Thyroid gland (tissue), 4 donors: ENCODE data around the gene IER3. TPM values are rescaled to one million over a fixed set of nuclear protein-coding genes. Genes with fewer than 3 reads are reported as not detected.

Experiments used
- DNase-seq, 2 donors: peaks; one replicate each; pipeline ENCODE4 v3.0.0-alpha.2; 2019
- H3K27ac ChIP-seq, 3 donors: fragments of 200-600 bp; sonication (generic); 1 replicate in 2 of 3; 2 replicates in 1 of 3; pipeline ENCODE4 v1.5.1; 2016 to 2019; ENCODE audit warnings: mild to moderate bottlenecking in 1 of 3, moderate library complexity in 1 of 3
- H3K27me3 ChIP-seq: fragments of 200-600 bp; sonication (generic); one replicate; pipeline ENCODE4 v1.5.1; 2019
- H3K36me3 ChIP-seq, 2 donors: fragments of 200-600 bp; sonication (generic); one replicate each; pipeline ENCODE4 v1.5.1; 2016 to 2019
- H3K4me1 ChIP-seq, 2 donors: fragments of 200-600 bp; sonication (generic); one replicate each; pipeline ENCODE4 v1.5.1; 2017 to 2019
- H3K4me3 ChIP-seq, 3 donors: fragments of 200-600 bp; sonication (generic); replicated peaks in 1 of 3; 1 replicate in 2 of 3; 2 replicates in 1 of 3; pipeline ENCODE4 v1.5.1; 2016; ENCODE audit warnings: mild to moderate bottlenecking in 1 of 3
- H3K9me3 ChIP-seq: fragments of 200-600 bp; sonication (generic); one replicate; pipeline ENCODE4 v1.5.1; 2017
- POLR2A ChIP-seq, 2 donors: fragments of 450-650 bp; IDR thresholded peaks; one replicate each; pipeline ENCODE4 v1.6.1; 2017; ENCODE audit warnings: antibody characterized with exemption in 2 of 2, mild to moderate bottlenecking in 2 of 2, moderate library complexity in 1 of 2
- WGBS, 2 donors: methylation state at CpG; one replicate each; pipeline ENCODE4 v1.1.5; 2017; 5-methylcytosine and 5-hydroxymethylcytosine counted together
- intact Hi-C: fragments of 100-400 bp; cut with DNase I; formaldehyde crosslinking; loops from one replicate; pipeline ENCODE4 v1.15.1; 2023
- total RNA-seq, 4 donors: library from RNA; depleted of rRNA; stranded (reverse); fragments of >200 nt; gene quantifications; one replicate each; pipeline ENCODE4 v1.2.3, GENCODE V29; 2016
- TF ChIP-seq, protein P1 (sequence below), 6 experiments: fragments of 200-600 bp in 3 of 6; fragments of 450-650 bp in 3 of 6; sonication (generic) in 3 of 6; IDR thresholded peaks; one replicate each; pipeline ENCODE4 v1.5.1; 2016 to 2019; ENCODE audit warnings: antibody characterized with exemption in 6 of 6, mild to moderate bottlenecking in 2 of 6, inconsistent platforms in 1 of 6, moderate library complexity in 1 of 6

IER3 gene
- total RNA-seq, 4 donors from 2014 or later, result 9.3 to 19.1 (median 13.6) TPM

DNA sequence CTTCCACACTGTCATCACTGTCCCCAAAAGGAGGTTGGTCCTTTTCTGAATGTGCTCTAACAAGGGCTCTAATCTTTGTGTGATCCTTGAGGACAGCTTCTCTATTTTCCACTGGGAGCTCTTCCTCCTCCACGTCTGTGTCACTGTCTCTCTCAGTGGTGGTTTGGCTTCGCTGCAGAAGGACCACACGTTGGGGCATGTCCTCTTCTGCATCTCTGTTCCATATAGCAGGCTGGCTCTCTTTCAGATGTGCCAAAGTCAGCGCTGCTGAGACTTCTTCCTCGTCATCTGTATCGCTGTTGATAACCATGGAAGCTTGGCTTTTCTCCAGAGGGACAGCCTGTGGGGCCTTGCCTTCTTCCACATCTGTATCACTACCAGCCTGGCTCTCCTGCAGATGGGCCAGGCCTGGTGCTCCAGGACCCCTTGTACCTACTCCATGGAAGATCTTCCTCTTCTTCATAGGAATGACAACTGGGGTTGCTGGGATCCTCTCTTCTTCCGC, 31.9 kb downstream of the IER3 start:
- peaks cover 25 to 32% of the 10 kb centered on the region in 2 donors for H3K36me3 ChIP-seq
- H3K4me3 ChIP-seq, result no peak overlapping the region
- TF ChIP-seq, protein P1, sequence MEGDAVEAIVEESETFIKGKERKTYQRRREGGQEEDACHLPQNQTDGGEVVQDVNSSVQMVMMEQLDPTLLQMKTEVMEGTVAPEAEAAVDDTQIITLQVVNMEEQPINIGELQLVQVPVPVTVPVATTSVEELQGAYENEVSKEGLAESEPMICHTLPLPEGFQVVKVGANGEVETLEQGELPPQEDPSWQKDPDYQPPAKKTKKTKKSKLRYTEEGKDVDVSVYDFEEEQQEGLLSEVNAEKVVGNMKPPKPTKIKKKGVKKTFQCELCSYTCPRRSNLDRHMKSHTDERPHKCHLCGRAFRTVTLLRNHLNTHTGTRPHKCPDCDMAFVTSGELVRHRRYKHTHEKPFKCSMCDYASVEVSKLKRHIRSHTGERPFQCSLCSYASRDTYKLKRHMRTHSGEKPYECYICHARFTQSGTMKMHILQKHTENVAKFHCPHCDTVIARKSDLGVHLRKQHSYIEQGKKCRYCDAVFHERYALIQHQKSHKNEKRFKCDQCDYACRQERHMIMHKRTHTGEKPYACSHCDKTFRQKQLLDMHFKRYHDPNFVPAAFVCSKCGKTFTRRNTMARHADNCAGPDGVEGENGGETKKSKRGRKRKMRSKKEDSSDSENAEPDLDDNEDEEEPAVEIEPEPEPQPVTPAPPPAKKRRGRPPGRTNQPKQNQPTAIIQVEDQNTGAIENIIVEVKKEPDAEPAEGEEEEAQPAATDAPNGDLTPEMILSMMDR (IDR thresholded peaks at IDR 0.05), result no peak
- no peak for TF ChIP-seq POLR2A (IDR thresholded peaks at IDR 0.05)
- H3K9me3 ChIP-seq, result no peaks in the 10 kb centered on the region
- H3K27ac ChIP-seq, result no peak overlapping the region
- 91 to 93% methylated on average over 7 of the region's 7 CpGs for WGBS, 2 donors
- no peak for DNase-seq
- intact Hi-C loops, result no loop called here
- peaks cover 8 to 12% of the 10 kb centered on the region in 2 donors for H3K4me1 ChIP-seq
- no peaks in the 10 kb centered on the region for H3K27me3 ChIP-seq

DNA sequence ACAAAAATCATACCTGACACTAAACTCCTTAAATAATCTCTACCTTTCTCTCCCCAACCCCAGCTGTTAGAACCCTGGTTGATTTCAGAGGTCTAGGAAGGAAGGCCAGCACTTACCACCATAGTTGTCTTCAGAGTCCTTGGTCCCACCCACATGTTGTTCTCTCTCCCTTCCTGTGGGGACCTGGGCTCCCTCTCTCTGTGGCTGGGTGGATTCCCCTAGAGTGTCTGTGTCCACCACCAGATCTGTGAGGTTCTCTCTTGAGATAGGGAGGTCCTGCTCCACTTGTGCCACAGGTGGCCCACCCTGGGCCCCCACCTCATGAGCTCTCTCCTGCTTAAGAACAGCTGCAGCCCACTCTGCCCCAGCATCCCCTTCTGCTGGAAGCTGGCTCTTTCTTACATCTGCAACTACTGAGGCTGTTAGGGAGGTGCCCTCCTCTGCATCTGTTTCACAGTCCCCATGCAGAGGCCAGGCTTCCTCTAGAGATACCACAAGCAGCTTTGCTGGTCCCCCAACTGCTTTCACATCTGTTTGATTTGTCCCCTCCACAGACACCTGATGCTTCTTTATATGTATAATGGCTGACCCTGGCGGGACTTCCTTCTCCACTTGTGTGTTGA, 32.5 kb downstream of the IER3 start:
- DNase-seq, result no peak
- Histone ChIP-seq H3K27me3 (no peaks in the 10 kb centered on the region), H3K9me3 (no peaks in the 10 kb centered on the region), H3K36me3 (peaks cover 31 to 32% of the 10 kb centered on the region in 2 donors), H3K4me1 (peaks cover 8 to 12% of the 10 kb centered on the region in 2 donors), H3K4me3 (no peak overlapping the region), H3K27ac (no peak overlapping the region)
- no peak for TF ChIP-seq POLR2A (IDR thresholded peaks at IDR 0.05)
- intact Hi-C loops, result no loop called here
- WGBS, 2 donors, result 92 to 100% methylated on average over 1 of the region's 1 CpG

DNA sequence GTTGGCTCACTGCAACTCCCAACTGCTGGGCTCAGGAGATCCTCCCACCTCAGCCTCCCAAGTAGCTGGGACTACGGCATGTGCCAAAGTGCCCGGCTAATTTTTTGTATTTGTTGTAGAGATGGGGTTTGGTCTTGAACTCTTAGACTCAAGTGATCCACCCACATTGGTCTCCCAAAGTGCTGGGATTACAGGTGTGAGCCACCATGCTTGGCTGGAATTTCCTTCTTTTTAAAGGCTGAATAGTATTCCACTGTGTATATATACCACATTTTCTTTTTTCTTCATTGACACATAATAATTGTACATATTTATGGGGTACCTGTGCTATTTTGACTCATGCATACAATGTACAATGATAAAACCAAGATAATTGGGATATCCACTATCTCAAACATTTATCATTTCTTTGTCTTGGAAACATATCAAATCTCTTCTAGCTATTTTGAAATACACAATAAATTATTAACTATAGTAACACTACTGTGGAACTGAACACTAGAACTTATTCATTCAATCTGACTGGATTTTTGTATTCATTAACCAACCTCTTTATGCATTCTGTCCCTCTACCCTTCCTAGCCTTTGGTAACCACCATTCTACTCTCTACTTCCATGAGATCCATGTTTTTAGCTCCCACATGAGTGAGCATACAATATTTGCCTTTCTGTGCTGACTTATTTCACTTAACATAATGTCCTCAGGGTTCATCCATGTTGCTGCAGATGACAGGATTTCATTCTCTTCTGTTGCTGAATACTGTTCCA, 35.1 kb downstream of the IER3 start:
- Histone ChIP-seq H3K36me3 (peaks cover 30 to 32% of the 10 kb centered on the region in 2 donors), H3K4me3 (no peak overlapping the region), H3K27ac (no peak overlapping the region), H3K4me1 (no peaks in the 10 kb centered on the region), H3K9me3 (no peaks in the 10 kb centered on the region), H3K27me3 (no peaks in the 10 kb centered on the region)
- TF ChIP-seq, protein P1 (IDR thresholded peaks at IDR 0.05), result no peak
- no peak for TF ChIP-seq POLR2A (IDR thresholded peaks at IDR 0.05)
- 96 to 98% methylated on average over 2 of the region's 2 CpGs for WGBS, 2 donors
- intact Hi-C loops, result no loop called here
- DNase-seq, result no peak

DNA sequence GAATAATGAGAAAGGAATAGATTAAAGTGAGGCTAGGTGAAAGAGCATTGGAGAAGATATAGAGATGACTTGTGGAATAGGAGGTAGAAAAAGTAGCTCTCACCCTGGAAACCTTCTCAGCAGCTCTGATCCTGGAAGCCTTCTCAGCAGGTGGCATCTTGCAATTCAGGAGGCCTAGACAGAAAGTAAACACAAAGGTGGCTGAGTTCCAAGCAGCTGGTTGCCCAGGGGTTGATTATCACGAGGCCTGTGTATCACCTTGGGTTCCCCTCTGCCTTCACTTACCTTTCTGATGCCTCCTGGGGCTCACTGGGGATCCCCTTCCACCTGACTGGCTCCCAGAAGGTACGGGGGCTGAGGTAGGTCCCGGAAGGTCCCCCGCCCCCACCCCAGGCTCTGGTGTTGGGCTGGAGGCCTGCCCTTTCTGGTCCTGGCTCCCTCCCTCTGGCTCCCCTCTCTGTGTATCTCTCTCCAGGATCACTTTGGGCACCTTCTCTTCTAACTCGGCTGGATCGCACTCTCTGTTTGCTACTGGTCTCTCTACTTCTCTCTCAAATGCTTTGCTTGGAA, 37.0 kb downstream of the IER3 start:
- Histone ChIP-seq H3K4me1 (no peaks in the 10 kb centered on the region), H3K9me3 (no peaks in the 10 kb centered on the region), H3K4me3 (no peak overlapping the region), H3K27me3 (no peaks in the 10 kb centered on the region), H3K27ac (no peak overlapping the region), H3K36me3 (peaks cover 25 to 36% of the 10 kb centered on the region in 2 donors)
- DNase-seq, result no peak
- intact Hi-C loops, result no loop called here
- 79 to 84% methylated on average over 5 of the region's 6 CpGs for WGBS, 2 donors
- no peak for TF ChIP-seq POLR2A (IDR thresholded peaks at IDR 0.05)
- TF ChIP-seq, protein P1 (IDR thresholded peaks at IDR 0.05), result no peak

DNA sequence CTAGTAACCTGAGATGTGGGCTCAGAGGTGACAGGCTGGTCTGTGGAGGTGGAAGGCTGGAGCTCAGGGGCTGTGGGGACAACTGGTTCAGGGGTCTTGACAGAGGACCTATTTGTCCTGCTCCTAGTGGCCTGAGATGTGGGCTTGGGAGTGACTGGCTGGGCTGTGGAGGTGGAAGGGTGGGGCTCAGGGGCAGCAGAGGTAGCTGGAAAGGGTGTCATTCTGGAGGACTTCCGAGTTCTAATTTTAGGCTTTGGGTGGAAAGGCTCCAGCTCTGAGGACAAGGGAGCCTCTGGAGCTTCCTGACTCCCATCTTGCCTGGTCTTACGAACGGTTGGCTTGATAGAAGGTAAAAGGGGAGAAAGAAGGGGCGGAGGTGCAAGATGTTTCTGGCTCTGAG, 38.7 kb downstream of the IER3 start:
- no peaks in the 10 kb centered on the region for H3K27me3 ChIP-seq
- TF ChIP-seq POLR2A (IDR thresholded peaks at IDR 0.05), result no peak
- TF ChIP-seq, protein P1 (IDR thresholded peaks at IDR 0.05), result no peak
- H3K36me3 ChIP-seq, result peaks cover 17 to 35% of the 10 kb centered on the region in 2 donors
- H3K4me3 ChIP-seq, result no peak overlapping the region
- intact Hi-C loops, result no loop called here
- no peak for DNase-seq
- 93 to 94% methylated on average over 4 of the region's 4 CpGs for WGBS, 2 donors
- H3K4me1 ChIP-seq, result no peaks in the 10 kb centered on the region
- no peaks in the 10 kb centered on the region for H3K9me3 ChIP-seq
- no peak overlapping the region for H3K27ac ChIP-seq
